GM12864 (cell line): ENCODE data around the gene DHRS7.

ENCODE experiments used
- DNase-seq: peaks from one replicate; pipeline ENCODE4 v3.0.0-alpha.2; 2011; ENCODE audit warnings: low read depth
- H3K4me3 ChIP-seq: 2 replicates; pipeline ENCODE4 v1.5.1; 2011; ENCODE audit warnings: mild to moderate bottlenecking, low read depth, low read length, control low read depth
- TF ChIP-seq, protein P1 (sequence below): IDR thresholded peaks from 2 replicates; pipeline ENCODE4 v1.5.1; 2011; ENCODE audit warnings: low read depth, mild to moderate bottlenecking, moderate library complexity, low read length, control low read depth, inconsistent platforms; ENCODE audit errors: missing control alignments

The DHRS7 gene

DNA sequence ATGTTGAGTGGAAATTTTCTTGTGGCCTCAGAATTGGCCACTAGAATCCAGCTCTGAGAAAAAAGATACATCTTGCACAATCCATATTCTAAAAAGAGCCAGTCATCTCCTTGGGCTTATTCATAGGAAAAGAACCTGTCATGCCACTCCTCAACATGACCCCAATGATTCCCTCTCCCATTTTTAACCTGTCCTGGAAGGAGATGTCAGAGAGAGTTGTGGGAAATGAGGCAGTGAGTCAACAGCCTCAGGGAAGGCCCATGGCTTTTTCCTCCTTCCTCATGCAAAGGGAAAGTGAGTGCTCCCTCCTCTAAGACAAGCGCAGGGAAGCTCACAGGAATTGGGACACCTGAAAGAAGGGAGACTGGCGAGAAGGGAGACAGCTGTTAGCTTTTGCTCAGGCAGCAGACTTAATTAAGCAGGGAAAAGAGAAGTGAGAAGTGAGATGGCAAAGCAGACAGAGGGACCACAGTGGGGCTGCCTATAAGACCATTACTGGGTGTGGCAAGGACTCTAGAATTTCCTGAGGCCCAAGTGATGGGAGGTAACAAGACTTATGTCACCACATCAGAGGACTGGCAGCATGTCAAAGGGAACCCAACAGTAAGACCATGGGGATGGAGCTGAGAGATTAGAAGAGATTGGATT lies 10.2 kb upstream of the DHRS7 start:
- DNase-seq = no peak
- TF ChIP-seq, protein P1, sequence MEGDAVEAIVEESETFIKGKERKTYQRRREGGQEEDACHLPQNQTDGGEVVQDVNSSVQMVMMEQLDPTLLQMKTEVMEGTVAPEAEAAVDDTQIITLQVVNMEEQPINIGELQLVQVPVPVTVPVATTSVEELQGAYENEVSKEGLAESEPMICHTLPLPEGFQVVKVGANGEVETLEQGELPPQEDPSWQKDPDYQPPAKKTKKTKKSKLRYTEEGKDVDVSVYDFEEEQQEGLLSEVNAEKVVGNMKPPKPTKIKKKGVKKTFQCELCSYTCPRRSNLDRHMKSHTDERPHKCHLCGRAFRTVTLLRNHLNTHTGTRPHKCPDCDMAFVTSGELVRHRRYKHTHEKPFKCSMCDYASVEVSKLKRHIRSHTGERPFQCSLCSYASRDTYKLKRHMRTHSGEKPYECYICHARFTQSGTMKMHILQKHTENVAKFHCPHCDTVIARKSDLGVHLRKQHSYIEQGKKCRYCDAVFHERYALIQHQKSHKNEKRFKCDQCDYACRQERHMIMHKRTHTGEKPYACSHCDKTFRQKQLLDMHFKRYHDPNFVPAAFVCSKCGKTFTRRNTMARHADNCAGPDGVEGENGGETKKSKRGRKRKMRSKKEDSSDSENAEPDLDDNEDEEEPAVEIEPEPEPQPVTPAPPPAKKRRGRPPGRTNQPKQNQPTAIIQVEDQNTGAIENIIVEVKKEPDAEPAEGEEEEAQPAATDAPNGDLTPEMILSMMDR = no peak
- no peak overlapping the region for H3K4me3 ChIP-seq

DNA sequence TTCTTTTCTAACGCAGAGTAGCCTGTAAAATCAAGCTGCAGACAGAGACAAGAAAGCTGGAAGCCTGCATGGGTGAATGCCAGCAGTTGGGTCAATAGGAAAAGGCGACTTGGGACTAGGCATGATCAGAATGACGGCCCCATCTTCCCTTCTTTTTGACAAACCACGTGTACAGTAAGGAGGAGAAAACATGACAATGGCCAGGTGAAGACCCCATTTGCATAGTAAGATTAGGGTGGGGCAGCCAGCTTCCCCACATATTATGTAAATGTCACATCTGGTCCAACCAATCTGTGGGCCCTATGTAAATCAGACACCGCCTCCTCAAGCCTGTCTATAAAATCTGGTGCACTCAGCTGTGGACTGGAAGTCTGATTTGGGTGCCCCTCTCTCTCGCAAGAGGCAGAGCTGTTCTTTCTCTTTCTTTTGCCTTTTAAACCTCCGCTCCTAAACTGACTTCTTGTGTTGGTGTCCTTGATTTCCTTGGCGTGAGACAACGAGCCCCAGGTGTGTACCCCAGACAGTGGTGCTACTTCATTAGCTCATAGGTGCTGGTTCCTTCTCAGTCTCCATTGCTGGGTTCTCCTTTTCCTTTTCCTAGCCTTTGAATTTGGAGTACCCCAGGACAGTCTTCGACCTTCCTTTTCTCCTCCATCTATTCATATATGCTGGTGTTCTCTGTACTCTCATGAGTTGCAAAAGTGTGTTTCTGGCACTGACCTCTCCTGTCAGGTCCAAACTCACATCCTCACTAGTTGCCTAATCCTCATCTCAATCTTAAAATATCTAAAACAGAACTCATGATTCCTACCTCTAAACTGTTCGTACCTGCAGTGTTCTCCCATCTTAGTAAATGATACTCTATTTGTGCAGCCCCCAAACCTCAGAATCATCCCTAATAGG lies 9.4 kb upstream of the DHRS7 start:
- TF ChIP-seq, protein P1 = no peak
- H3K4me3 ChIP-seq = no peak overlapping the region
- no peak for DNase-seq

DNA sequence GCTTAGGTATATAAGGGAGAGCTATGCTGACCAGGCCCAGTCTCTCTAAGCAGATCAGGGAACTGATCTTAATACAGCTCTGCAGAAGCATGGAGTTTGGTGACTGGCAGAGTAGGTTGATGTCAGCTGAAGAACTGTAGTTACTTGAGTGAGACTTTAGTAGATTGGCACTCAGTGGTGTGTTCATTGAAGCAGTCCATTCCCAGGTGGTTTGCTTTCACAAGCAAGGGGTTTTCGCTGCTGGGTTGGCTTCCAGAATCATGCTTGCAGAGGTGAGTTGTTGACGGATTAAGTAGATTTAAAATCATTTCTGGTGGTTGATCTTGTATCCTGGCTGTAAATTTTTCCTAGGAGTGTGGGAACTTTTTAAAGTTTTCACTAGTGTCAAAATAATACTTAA lies 6.5 kb upstream of the DHRS7 start:
- DNase-seq = no peak

DNA sequence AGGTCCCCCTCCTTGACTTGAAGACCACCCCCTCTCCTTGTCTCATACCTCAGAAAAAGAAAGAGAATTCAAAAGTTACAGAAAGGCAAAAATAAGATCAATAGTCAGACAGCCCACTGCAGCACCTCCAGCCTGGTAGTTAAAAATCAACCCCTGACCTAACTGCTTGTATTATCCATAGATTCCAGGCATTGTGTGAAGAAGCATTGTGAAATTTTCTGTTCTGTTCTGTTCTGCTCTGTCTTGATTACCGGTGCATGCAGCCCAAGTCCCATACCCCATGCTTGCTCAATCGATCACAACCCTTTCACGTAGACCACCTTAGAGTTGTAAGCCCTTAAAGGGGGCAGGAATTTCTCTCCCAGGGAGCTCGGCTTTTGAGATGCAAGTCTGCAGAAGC lies 5.8 kb upstream of the DHRS7 start:
- DNase-seq = no peak
- H3K4me3 ChIP-seq = no peak overlapping the region
- TF ChIP-seq, protein P1 = no peak

More for the DNA sequence above, 6.5 kb upstream of the DHRS7 start:
- H3K4me3 ChIP-seq = no peak overlapping the region
- TF ChIP-seq, protein P1 = no peak

DNA sequence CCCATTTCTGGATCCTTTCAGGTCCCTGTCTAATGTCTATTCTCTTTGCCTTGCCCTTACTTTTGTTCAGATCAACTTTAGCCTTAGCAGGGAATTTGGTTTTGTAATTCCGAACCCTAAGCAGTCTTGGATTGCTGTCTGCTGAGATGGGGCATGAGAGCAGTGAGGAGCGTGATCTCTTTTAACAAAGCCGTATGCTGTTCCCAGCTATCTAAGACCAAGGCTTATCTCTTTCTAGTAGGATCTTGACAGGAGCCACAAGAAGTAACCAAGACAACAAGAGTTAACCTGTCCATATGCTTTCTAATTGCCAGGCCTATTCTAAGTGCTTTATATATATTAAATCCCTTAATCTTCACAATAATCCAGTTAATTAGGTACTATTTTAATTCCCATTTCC lies 4.5 kb upstream of the DHRS7 start:
- DNase-seq = no peak
- H3K4me3 ChIP-seq = no peak overlapping the region
- TF ChIP-seq, protein P1 = no peak

DNA sequence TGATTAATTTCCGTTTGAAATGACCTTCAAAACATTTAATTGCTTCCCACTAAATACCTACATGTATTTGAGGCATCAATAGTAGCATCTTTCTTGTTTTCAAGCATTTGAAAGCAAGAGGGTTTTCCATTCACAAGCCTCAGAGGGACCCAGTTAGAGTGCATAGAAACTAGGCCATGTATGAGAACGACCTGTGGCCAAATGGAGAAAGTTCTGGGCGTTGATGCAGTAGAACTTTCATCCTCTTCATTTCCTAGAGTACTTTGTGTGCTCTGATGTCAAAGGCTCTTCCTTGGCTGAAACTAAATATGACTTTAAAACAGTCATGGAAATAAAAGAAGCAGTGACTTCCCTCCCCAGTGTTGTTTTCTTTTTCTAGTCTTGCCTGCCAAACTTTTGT lies 944 bp upstream of the DHRS7 start:
- no peak overlapping the region for H3K4me3 ChIP-seq

More for the DNA sequence above, 944 bp upstream of the DHRS7 start:
- no peak for DNase-seq
- TF ChIP-seq, protein P1 = no peak
